HEK293 (cell line): ENCODE results near the gene PTGDR.

Source experiments
- CTCF ChIA-PET: fragments of 350-600 bp; formaldehyde crosslinking; extraction: SDS; loops from one replicate; lab custom pipeline; 2021; ENCODE audit warnings: antibody characterized with exemption; lab: Yijun Ruan, JAX
- POLR2A ChIA-PET: fragments of 300-600 bp; formaldehyde crosslinking; extraction: SDS; loops from one replicate; lab custom pipeline; 2020; ENCODE audit warnings: antibody characterized with exemption, inconsistent platforms; lab: Yijun Ruan, JAX
- H3K27ac ChIP-seq: fragments of 200-500 bp; sonication (Bioruptor generic); 2 replicates; pipeline ENCODE4 v1.5.1; 2014; ENCODE audit warnings: low read depth, low read length, control low read depth, inconsistent platforms; ENCODE audit errors: extremely low read depth
- H3K36me3 ChIP-seq, 2 experiments: fragments of 200-500 bp in 1 of 2; sonication (Bioruptor generic) in 1 of 2; 1 replicate in 1 of 2; 2 replicates in 1 of 2; pipeline ENCODE4 v1.5.1; 2014 to 2017; ENCODE audit warnings: inconsistent platforms in 2 of 2, low read length in 2 of 2; ENCODE audit not compliant: control insufficient read depth in 2 of 2, insufficient read depth in 1 of 2
- H3K4me1 ChIP-seq: fragments of 200-500 bp; sonication (Bioruptor generic); 2 replicates; pipeline ENCODE4 v1.5.1; 2014; ENCODE audit warnings: mild to moderate bottlenecking, low read length, inconsistent platforms; ENCODE audit not compliant: control insufficient read depth, insufficient read depth
- H3K4me3 ChIP-seq: 2 replicates; pipeline ENCODE4 v1.5.1; 2011; ENCODE audit warnings: low read depth, mild to moderate bottlenecking, control low read depth, low read length, moderate library complexity
- H3K9me3 ChIP-seq: fragments of 200-500 bp; sonication (Bioruptor generic); 2 replicates; pipeline ENCODE4 v1.5.1; 2014; ENCODE audit warnings: low read depth, low read length, inconsistent platforms; ENCODE audit not compliant: control insufficient read depth, insufficient read depth
- HOXA7 ChIP-seq: sonication (generic); formaldehyde crosslinking; IDR thresholded peaks from 2 replicates; pipeline ENCODE4 v1.8.1; 2022; ENCODE audit warnings: missing genetic modification reagents, borderline replicate concordance
- MZF1 ChIP-seq: fragments of 450-650 bp; formaldehyde crosslinking; IDR thresholded peaks from 2 replicates; pipeline ENCODE4 v1.5.1; 2017; ENCODE audit warnings: missing biosample characterization, missing genetic modification characterization, borderline replicate concordance
- PRDM6 ChIP-seq: fragments of 450-650 bp; formaldehyde crosslinking; IDR thresholded peaks from 2 replicates; pipeline ENCODE4 v1.5.1; 2017; ENCODE audit warnings: missing biosample characterization, missing genetic modification characterization
- TCF7L2 ChIP-seq: IDR thresholded peaks from 2 replicates; pipeline ENCODE4 v1.6.1; 2011; ENCODE audit warnings: low read depth, mild to moderate bottlenecking, inconsistent platforms, low read length, moderate library complexity, borderline replicate concordance
- TSHZ1 ChIP-seq: fragments of 450-650 bp; formaldehyde crosslinking; IDR thresholded peaks from 2 replicates; pipeline ENCODE4 v1.5.1; 2016; ENCODE audit warnings: missing biosample characterization, missing genetic modification characterization, borderline replicate concordance
- ZBTB17 ChIP-seq: fragments of 450-650 bp; formaldehyde crosslinking; IDR thresholded peaks from 2 replicates; pipeline ENCODE4 v1.5.1; 2016; ENCODE audit warnings: missing biosample characterization, missing genetic modification characterization
- ZBTB48 ChIP-seq: fragments of 450-650 bp; formaldehyde crosslinking; IDR thresholded peaks from 2 replicates; pipeline ENCODE4 v1.5.1; 2016; ENCODE audit warnings: missing biosample characterization, missing genetic modification characterization
- ZNF112 ChIP-seq: fragments of 450-650 bp; formaldehyde crosslinking; IDR thresholded peaks from 2 replicates; pipeline ENCODE4 v1.5.0; 2017; ENCODE audit warnings: missing biosample characterization, missing genetic modification characterization
- ZNF114 ChIP-seq: fragments of 450-650 bp; formaldehyde crosslinking; IDR thresholded peaks from 2 replicates; pipeline ENCODE4 v1.5.0; 2017; ENCODE audit warnings: missing biosample characterization, missing genetic modification characterization
- ZNF155 ChIP-seq: fragments of 450-650 bp; formaldehyde crosslinking; IDR thresholded peaks from 2 replicates; pipeline ENCODE4 v1.5.1; 2016; ENCODE audit warnings: missing biosample characterization, missing genetic modification characterization
- ZNF157 ChIP-seq: fragments of 450-650 bp; formaldehyde crosslinking; IDR thresholded peaks from 2 replicates; pipeline ENCODE4 v1.5.1; 2016; ENCODE audit warnings: missing biosample characterization, missing genetic modification characterization
- ZNF184 ChIP-seq: fragments of 450-650 bp; IDR thresholded peaks from 2 replicates; pipeline ENCODE4 v1.5.1; 2018; ENCODE audit warnings: missing biosample characterization, mild to moderate bottlenecking, missing genetic modification characterization
- ZNF214 ChIP-seq: fragments of 450-650 bp; formaldehyde crosslinking; IDR thresholded peaks from 2 replicates; pipeline ENCODE4 v1.5.1; 2017; ENCODE audit warnings: missing biosample characterization, mild to moderate bottlenecking, missing genetic modification characterization, borderline replicate concordance
- ZNF223 ChIP-seq: fragments of 450-650 bp; formaldehyde crosslinking; IDR thresholded peaks from 2 replicates; pipeline ENCODE4 v1.5.1; 2016; ENCODE audit warnings: missing biosample characterization, missing genetic modification characterization
- ZNF518A ChIP-seq: fragments of 450-650 bp; formaldehyde crosslinking; conservative IDR thresholded peaks from 2 replicates; pipeline ENCODE4 v1.5.1; 2016; ENCODE audit warnings: low read depth, missing biosample characterization, missing genetic modification characterization
- ZNF548 ChIP-seq: fragments of 450-650 bp; formaldehyde crosslinking; IDR thresholded peaks from 2 replicates; pipeline ENCODE4 v1.5.1; 2016; ENCODE audit warnings: missing biosample characterization, missing genetic modification characterization
- ZNF600 ChIP-seq: fragments of 450-650 bp; formaldehyde crosslinking; IDR thresholded peaks from 2 replicates; pipeline ENCODE4 v1.5.1; 2016; ENCODE audit warnings: missing biosample characterization, missing genetic modification characterization
- ZNF76 ChIP-seq: fragments of 450-650 bp; formaldehyde crosslinking; IDR thresholded peaks from 2 replicates; pipeline ENCODE4; 2016; ENCODE audit warnings: low read depth, missing biosample characterization, missing genetic modification characterization, borderline replicate concordance
- ZSCAN30 ChIP-seq: fragments of 450-650 bp; IDR thresholded peaks from 2 replicates; pipeline ENCODE4 v1.5.1; 2018; ENCODE audit warnings: missing biosample characterization, mild to moderate bottlenecking, missing genetic modification characterization, moderate library complexity
- TF ChIP-seq, protein P1 (sequence below): fragments of 450-650 bp; formaldehyde crosslinking; IDR thresholded peaks from 2 replicates; pipeline ENCODE4 v1.5.0; 2017; ENCODE audit warnings: missing biosample characterization, missing genetic modification characterization, borderline replicate concordance
- TF ChIP-seq, protein P2 (sequence below): fragments of 450-650 bp; formaldehyde crosslinking; IDR thresholded peaks from 2 replicates; pipeline ENCODE4 v1.5.1; 2016; ENCODE audit warnings: missing biosample characterization, missing genetic modification characterization

PTGDR gene

DNA sequence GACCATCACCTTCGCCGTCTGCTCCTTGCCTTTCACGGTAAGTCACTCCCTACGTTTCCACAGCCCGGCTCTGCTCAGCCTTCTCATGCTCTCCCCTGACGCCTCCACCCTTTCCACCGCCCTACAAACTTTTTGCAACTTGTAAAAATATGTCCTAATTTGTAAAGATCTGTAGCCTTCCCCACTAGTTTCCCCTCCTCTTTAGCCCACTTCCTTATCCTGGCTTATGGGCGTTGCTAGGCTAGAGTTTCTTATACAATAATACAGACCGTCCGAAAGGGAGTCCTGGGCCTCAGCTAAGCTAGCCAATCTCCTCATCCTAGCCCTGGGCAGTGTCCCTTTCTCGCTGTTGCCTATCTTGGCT, 47.8 kb downstream of the PTGDR start:
- H3K27ac ChIP-seq: peak overlapping the region; percentile 66; the same call in 1 of the 2 replicates
- POLR2A ChIA-PET: no interaction called here

DNA sequence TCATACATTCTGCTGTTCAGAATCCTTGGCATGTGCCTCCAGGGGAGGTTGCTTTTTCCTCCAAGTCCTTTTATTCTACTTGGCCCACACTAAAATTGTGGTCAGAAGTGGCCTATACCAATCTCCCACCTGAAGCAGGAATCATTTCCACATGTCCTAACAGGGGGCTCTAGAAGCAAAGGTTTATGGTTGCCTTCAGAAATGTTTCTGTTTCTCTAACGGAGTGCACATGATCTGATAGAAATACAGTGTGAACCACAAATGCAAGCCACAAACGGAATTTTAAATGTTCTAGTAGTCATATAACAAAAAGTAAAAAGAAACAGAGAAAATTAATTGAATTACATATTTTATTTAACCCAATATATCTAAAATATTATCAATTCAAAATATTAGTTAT, 50.6 kb downstream of the PTGDR start:
- CTCF ChIA-PET: interaction anchor here (1.5 kb wide), 1 partner anchor 18 kb away, joined by 4 read pairs; no protein-coding TSS in a partner anchor

More for the DNA sequence above, 47.8 kb downstream of the PTGDR start:
- Histone ChIP-seq H3K9me3 (no peaks in the 10 kb centered on the region), H3K4me1 (no peaks in the 10 kb centered on the region; the same call in 1 of the 2 replicates), H3K36me3 (no peaks in the 10 kb centered on the region), H3K4me3 (peak overlapping the region; percentile 57)
- no peak for TF ChIP-seq ZNF112 (tag by site-specific recombination)
- no peak for TF ChIP-seq HOXA7 (CRISPR knock-in tag)
- no peak for TF ChIP-seq ZNF184 (tag by site-specific recombination)
- no peak for TF ChIP-seq ZNF157 (tag by site-specific recombination)
- TF ChIP-seq ZNF155 (tag by site-specific recombination): no peak
- no peak for TF ChIP-seq ZBTB48 (tag by site-specific recombination)
- CTCF ChIA-PET: no interaction called here

More for the DNA sequence above, 50.6 kb downstream of the PTGDR start:
- Histone ChIP-seq H3K4me1 (no peaks in the 10 kb centered on the region; the same call in 1 of the 2 replicates), H3K27ac (no peak overlapping the region), H3K36me3 (no peaks in the 10 kb centered on the region), H3K9me3 (no peaks in the 10 kb centered on the region), H3K4me3 (no peak overlapping the region)
- TF ChIP-seq ZNF76 (tag by site-specific recombination) (no peak), ZSCAN30 (tag by site-specific recombination) (no peak), MZF1 (tag by site-specific recombination) (no peak), PRDM6 (tag by site-specific recombination) (no peak), ZBTB17 (no peak), ZNF518A (tag by site-specific recombination) (no peak), ZNF548 (no peak), ZNF214 (tag by site-specific recombination) (no peak), TSHZ1 (no peak), ZNF114 (tag by site-specific recombination) (no peak), TCF7L2 (no peak), ZNF223 (tag by site-specific recombination) (no peak), ZNF600 (tag by site-specific recombination) (no peak)
- TF ChIP-seq, protein P1, sequence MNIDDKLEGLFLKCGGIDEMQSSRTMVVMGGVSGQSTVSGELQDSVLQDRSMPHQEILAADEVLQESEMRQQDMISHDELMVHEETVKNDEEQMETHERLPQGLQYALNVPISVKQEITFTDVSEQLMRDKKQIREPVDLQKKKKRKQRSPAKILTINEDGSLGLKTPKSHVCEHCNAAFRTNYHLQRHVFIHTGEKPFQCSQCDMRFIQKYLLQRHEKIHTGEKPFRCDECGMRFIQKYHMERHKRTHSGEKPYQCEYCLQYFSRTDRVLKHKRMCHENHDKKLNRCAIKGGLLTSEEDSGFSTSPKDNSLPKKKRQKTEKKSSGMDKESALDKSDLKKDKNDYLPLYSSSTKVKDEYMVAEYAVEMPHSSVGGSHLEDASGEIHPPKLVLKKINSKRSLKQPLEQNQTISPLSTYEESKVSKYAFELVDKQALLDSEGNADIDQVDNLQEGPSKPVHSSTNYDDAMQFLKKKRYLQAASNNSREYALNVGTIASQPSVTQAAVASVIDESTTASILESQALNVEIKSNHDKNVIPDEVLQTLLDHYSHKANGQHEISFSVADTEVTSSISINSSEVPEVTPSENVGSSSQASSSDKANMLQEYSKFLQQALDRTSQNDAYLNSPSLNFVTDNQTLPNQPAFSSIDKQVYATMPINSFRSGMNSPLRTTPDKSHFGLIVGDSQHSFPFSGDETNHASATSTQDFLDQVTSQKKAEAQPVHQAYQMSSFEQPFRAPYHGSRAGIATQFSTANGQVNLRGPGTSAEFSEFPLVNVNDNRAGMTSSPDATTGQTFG (tag by site-specific recombination): no peak
- TF ChIP-seq, protein P2, sequence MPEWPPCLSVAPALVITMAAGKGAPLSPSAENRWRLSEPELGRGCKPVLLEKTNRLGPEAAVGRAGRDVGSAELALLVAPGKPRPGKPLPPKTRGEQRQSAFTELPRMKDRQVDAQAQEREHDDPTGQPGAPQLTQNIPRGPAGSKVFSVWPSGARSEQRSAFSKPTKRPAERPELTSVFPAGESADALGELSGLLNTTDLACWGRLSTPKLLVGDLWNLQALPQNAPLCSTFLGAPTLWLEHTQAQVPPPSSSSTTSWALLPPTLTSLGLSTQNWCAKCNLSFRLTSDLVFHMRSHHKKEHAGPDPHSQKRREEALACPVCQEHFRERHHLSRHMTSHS (tag by site-specific recombination): no peak
- POLR2A ChIA-PET: no interaction called here
